Hematopoietic multipotent progenitor cell treated with erythropoietin and hydrocortisone succinate and interleukin-3 and kit ligand, for 6 days (in vitro differentiated cells): Measurements from ENCODE around the gene ST6GALNAC1.

Experiments
- DNase-seq: peaks from one replicate; pipeline ENCODE4 v3.0.0-alpha.2; 2015

The ST6GALNAC1 gene

GRCh38 chr17:76643553-76644148, at the start of gene ST6GALNAC1:
TSS of gene ST6GALNAC1 (minus strand) at chr17:76643757. CDS start at chr17:76643638, 119 bp downstream.
- peak; percentile 94 for DNase-seq

- no peak for DNase-seq
These were observed 48.0 kb upstream of the ST6GALNAC1 start for GRCh38 chr17:76691379-76692191.

- no peak for DNase-seq
These were observed 47.2 kb upstream of the ST6GALNAC1 start for GRCh38 chr17:76690596-76691280.

- no peak for DNase-seq
These were observed 46.3 kb upstream of the ST6GALNAC1 start for GRCh38 chr17:76689859-76690258.

GRCh38 chr17:76688165-76688622, 44.6 kb upstream of the ST6GALNAC1 start:
- no peak for DNase-seq

GRCh38 chr17:76687298-76688164, 44.0 kb upstream of the ST6GALNAC1 start:
- no peak for DNase-seq

- DNase-seq, result no peak
These were observed 43.2 kb upstream of the ST6GALNAC1 start for GRCh38 chr17:76686538-76687297.

- no peak for DNase-seq
These were observed 42.3 kb upstream of the ST6GALNAC1 start for GRCh38 chr17:76685846-76686245.

- no peak for DNase-seq
These were observed 41.8 kb upstream of the ST6GALNAC1 start for GRCh38 chr17:76685366-76685765.

- no peak for DNase-seq
These were observed 41.2 kb upstream of the ST6GALNAC1 start for GRCh38 chr17:76684756-76685155.

- no peak for DNase-seq
These were observed 40.6 kb upstream of the ST6GALNAC1 start for GRCh38 chr17:76683921-76684745.

- peak; percentile 28 for DNase-seq
These were observed 39.6 kb upstream of the ST6GALNAC1 start for GRCh38 chr17:76683011-76683755.

- peak; percentile 95 for DNase-seq
These were observed 38.7 kb upstream of the ST6GALNAC1 start for GRCh38 chr17:76682296-76682695.

- DNase-seq, result peak; percentile 93
These were observed 37.9 kb upstream of the ST6GALNAC1 start for GRCh38 chr17:76681222-76682137.

GRCh38 chr17:76679239-76679638, 35.7 kb upstream of the ST6GALNAC1 start:
- no peak for DNase-seq

- DNase-seq, result no peak
These were observed 34.8 kb upstream of the ST6GALNAC1 start for GRCh38 chr17:76678330-76678729.

GRCh38 chr17:76677406-76677805, 33.8 kb upstream of the ST6GALNAC1 start:
- no peak for DNase-seq

- DNase-seq, result no peak
These were observed 33.1 kb upstream of the ST6GALNAC1 start for GRCh38 chr17:76676629-76677028.

- DNase-seq, result no peak
These were observed 32.1 kb upstream of the ST6GALNAC1 start for GRCh38 chr17:76675648-76676047.
